AG09309 (cell line): Measurements from ENCODE around the gene C10orf105.

Experiments used
- DNase-seq: peaks from one replicate; pipeline ENCODE4 v3.0.0-alpha.2; 2010; ENCODE audit warnings: low read depth
- H3K4me3 ChIP-seq: 2 replicates; pipeline ENCODE4 v1.5.1; 2011; ENCODE audit warnings: mild to moderate bottlenecking, low read depth, low read length, moderate library complexity; ENCODE audit not compliant: control insufficient read depth
- TF ChIP-seq, protein P1 (sequence below): IDR thresholded peaks from 2 replicates; pipeline ENCODE4 v1.5.1; 2011; ENCODE audit warnings: mild to moderate bottlenecking, low read depth, low read length, inconsistent platforms; ENCODE audit not compliant: insufficient read depth, control insufficient read depth; ENCODE audit errors: missing control alignments

Gene C10orf105

DNA sequence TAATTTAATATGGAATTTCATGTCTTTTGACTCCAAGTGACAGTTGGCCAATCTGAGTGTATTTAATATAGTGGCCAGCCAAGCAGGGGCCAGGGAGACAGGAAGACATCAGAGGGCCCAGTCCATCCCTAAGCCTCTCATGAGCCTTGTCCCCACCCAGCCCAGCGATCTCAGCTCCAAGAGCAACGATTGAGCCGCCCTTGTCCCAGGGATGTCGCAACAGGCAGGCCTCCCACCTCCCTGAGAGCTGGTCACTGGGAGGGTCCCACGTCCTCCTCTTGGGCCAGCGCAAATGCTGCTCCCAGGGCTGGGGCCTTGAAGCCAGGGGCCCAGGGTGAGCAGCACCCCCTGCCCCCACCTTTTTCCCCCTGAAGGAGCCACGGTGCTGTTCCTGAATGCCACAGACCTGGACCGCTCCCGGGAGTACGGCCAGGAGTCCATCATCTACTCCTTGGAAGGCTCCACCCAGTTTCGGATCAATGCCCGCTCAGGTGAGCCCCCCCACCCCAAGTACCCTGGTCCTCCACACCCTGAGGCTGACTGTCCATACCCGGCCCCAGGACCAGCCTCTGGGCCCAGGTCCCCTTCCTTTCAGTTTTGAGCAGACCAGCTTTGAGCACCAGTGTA lies 29.4 kb downstream of the C10orf105 start:
- no peak for DNase-seq
- TF ChIP-seq, protein P1, sequence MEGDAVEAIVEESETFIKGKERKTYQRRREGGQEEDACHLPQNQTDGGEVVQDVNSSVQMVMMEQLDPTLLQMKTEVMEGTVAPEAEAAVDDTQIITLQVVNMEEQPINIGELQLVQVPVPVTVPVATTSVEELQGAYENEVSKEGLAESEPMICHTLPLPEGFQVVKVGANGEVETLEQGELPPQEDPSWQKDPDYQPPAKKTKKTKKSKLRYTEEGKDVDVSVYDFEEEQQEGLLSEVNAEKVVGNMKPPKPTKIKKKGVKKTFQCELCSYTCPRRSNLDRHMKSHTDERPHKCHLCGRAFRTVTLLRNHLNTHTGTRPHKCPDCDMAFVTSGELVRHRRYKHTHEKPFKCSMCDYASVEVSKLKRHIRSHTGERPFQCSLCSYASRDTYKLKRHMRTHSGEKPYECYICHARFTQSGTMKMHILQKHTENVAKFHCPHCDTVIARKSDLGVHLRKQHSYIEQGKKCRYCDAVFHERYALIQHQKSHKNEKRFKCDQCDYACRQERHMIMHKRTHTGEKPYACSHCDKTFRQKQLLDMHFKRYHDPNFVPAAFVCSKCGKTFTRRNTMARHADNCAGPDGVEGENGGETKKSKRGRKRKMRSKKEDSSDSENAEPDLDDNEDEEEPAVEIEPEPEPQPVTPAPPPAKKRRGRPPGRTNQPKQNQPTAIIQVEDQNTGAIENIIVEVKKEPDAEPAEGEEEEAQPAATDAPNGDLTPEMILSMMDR, result no peak
- no peak overlapping the region for H3K4me3 ChIP-seq

DNA sequence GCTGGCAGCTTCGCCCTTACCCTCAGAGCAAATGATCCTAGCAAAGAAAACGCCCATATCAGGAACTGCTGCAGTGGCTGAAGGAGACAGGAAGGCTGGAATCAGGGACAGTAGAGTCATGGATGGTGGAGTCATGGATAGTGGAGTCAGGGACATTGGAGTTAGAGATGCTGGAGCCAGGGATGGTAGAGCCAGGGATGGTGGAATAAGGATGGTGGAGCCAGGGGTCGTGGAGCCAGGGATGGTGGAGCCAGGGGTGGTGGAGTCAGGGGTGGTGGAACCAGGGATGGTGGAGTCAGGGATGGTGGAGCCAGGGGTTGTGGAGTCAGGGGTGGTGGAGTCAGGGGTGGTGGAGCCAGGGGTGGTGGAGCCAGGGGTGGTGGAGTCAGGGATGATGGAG lies 31.3 kb downstream of the C10orf105 start:
- TF ChIP-seq, protein P1, result no peak
- H3K4me3 ChIP-seq, result no peak overlapping the region
- no peak for DNase-seq

DNA sequence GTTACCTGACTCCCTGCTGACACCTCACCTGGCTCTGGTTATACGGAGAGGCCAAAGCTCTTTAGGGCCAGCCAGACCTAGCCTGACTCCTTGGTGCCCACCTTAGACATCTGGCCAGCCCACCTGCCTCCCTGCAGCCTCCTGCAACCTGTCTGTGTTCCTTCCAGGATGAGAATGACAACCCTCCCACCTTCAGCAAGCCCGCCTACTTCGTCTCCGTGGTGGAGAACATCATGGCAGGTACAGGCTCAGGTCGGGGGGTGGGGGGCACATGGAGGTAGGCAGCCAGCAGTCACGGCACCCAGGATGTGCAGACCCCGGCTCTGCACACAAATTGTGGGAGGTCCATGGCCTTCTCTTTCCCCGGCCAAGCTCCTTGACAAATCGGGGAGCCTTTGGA lies 32.1 kb downstream of the C10orf105 start:
- H3K4me3 ChIP-seq, result no peak overlapping the region
- no peak for DNase-seq
- TF ChIP-seq, protein P1, result no peak

DNA sequence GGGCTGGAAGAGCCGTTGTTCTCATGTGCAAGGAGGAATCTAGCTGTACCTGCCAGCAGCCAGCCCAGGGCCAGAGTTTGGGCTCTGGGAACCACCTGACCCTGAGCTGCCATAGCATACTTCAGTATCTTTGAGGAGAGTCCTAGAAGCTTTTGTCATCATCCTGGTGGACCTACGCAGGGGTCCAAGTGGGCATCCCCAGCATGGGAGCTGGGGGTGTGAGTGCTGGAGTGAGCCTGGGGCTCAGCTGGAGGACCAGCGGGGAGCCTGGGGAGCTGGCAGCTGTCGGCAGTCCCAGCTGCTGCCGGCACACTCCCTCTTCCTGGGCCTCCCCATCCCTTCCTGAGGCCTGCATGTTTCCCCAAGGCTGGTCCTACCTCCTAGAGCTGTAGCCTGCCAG lies 32.5 kb downstream of the C10orf105 start:
- DNase-seq, result no peak
- TF ChIP-seq, protein P1, result no peak

DNA sequence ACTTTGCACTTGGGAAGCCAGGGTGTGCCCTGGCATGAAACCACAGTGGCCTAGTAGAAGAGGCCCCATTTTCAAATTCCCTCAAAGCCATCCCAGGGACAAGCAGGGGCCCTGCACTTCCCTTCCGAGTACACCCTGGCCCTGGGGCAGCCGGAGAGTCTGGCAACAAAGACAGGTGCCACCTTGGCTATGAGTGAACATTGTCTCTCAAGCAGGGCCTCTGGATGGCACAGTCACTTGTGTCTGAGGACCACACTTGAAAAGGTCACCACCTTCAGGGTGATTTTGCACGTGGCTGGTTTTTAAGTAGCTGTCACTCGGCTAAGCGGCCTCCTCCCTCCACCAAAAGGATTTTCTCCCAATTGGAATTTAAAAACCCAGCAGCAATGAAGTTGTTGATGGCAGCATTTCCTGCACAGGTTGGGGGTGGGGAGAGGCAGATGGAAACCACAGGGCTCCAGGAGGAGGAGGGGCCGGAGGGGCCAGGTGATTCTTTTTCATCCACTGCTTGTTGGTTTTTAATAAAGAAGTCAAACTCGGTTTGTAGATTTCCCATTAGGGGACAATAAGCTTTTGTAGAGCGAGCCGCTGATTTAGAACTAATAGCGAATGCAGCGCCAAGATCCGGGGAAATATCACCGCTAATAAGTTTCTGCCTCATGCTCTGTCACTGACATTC lies 33.9 kb downstream of the C10orf105 start:
- TF ChIP-seq, protein P1, result no peak
- DNase-seq, result no peak
- no peak overlapping the region for H3K4me3 ChIP-seq

More for the DNA sequence above, 32.5 kb downstream of the C10orf105 start:
- no peak overlapping the region for H3K4me3 ChIP-seq

DNA sequence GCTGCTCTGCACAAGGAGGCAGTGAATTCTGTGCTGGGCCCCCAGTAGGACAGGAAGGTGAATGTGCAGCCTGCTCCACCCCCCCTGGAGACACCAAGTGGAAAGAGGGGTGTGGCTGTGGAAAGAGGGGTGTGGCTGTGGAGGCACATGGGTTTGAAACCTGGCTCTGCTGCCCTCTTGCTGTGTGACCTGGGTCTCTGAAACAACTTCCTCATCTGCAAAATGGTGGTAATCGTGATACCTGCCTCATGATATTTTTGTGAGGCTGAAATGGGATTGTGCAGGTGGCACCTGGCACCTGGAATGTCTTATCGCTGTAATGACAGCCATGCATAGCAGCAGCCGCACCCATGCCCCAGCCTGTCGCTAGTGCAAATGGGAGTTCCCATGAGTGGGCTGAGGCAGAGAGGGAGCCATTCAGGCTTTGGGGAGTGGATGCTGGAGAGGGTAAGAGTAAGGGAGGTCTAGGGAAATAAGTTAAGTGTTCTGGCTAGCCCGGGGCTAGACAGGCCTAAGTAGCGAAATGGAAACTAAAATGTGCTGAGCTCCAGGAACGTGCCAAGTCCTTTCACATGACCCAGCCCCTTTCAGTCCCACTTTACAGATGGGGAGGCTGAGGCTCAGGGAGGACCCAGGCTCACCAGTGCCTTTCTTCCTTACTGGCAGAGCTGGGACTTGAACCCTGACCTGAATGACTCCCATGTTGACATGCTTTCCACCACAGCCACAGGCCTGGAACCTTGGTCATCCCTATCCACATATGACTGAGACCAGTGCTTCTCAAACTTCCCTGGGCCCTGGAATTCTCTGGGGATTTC lies 35.0 kb downstream of the C10orf105 start:
- DNase-seq, result no peak
- TF ChIP-seq, protein P1, result no peak
- H3K4me3 ChIP-seq, result no peak overlapping the region
